ENCODE results near the gene TAF1B. TPM values are rescaled to one million over a fixed set of nuclear protein-coding genes. Genes with fewer than 3 reads are reported as not detected.

Gene TAF1B
- total and polyA plus RNA-seq, 10 of the 15 experiments (the other 5 are each of a cell fraction or from before 2014, with no cell fraction given), result 8.1 to 18.3 (median 12.4) TPM

- no peak for TF ChIP-seq ZNF687 (IDR thresholded peaks at IDR 0.05)
- TF ChIP-seq RUNX3 (IDR thresholded peaks at IDR 0.05; ENCODE audit: low read length), result no peak
- no peak for TF ChIP-seq CHD4 (IDR thresholded peaks at IDR 0.05)
These were observed 6.8 kb upstream of the TAF1B start (continued) for GRCh38 chr2:9836517-9836916.

- H2AFZ ChIP-seq (ENCODE audit: control insufficient read depth, low read depth, low read length), result no peak overlapping the region
- H3K36me3 ChIP-seq (ENCODE audit: control insufficient read depth in 2 of 2, insufficient read depth in 2 of 2, low read length in 1 of 2), result no peaks in the 10 kb centered on the region
- H3K4me2 ChIP-seq (ENCODE audit: control insufficient read depth, insufficient read depth), result no peak overlapping the region
- ATAC-seq (no peak), DNase-seq (ENCODE audit: low read depth, low spot score) (no peak), FAIRE-seq (no peak)
- H3K4me3 ChIP-seq, result no peak overlapping the region
- no peaks in the 10 kb centered on the region for H3K79me2 ChIP-seq (ENCODE audit: control insufficient read depth, insufficient read depth, low read length)
- 96% methylated on average over 4 of the region's 4 CpGs for WGBS (ENCODE audit: insufficient coverage, insufficient replicate concordance, low lambda C conversion rate, missing lambda C conversion rate)
- SMC1A ChIA-PET (ENCODE audit: uncharacterized antibody, unreplicated experiment), result no interaction called here
- no TSS peak for BruUV-seq (replicated peaks)
- no peaks in the 10 kb centered on the region; a peak in 1 of 4 replicates for H3K27me3 ChIP-seq (replicated peaks in 1 of 2; ENCODE audit: control insufficient read depth in 2 of 2, insufficient read depth in 2 of 2, low read length in 1 of 2)
- intact Hi-C loops (cut with micrococcal nuclease; ENCODE audit: unreplicated experiment) (no loop called here), in situ Hi-C loops (cut with MboI) (no loop called here)
- POLR2A ChIA-PET, result no interaction called here
- no peak overlapping the region for H3K27ac ChIP-seq (ENCODE audit: control insufficient read depth, insufficient read depth)
- CTCF ChIA-PET, result interaction anchor here (0.7 kb wide), 1 partner anchor 262 kb away, joined by 3 read pairs; no protein-coding TSS in a partner anchor
- H3K9me3 ChIP-seq (replicated peaks; ENCODE audit: control insufficient read depth, insufficient read depth, low read length), result no peaks in the 10 kb centered on the region
- H3K9ac ChIP-seq (ENCODE audit: control insufficient read depth, insufficient read depth, low read length), result no peak overlapping the region
- no peaks in the 10 kb centered on the region for H4K20me1 ChIP-seq (ENCODE audit: control insufficient read depth, insufficient read depth)
- H3K4me1 ChIP-seq (ENCODE audit: control insufficient read depth, insufficient read depth, low read length), result no peaks in the 10 kb centered on the region
- RAD21 ChIA-PET (ENCODE audit: unreplicated experiment), result interaction anchor here (0.7 kb wide), 1 partner anchor 153 kb away, joined by 3 read pairs; no protein-coding TSS in a partner anchor
- TF ChIP-seq MXI1 (IDR thresholded peaks at IDR 0.05; ENCODE audit: low read depth, low read length) (no peak), PAX5 (IDR thresholded peaks at IDR 0.05; ENCODE audit: borderline replicate concordance, low read depth, low read length) (no peak), SREBF2 (IDR thresholded peaks at IDR 0.05; ENCODE audit: low read length) (no peak), ZNF687 (IDR thresholded peaks at IDR 0.05) (no peak), CHD4 (IDR thresholded peaks at IDR 0.05) (no peak), RFX5 (IDR thresholded peaks at IDR 0.05; ENCODE audit: low read depth, low read length) (no peak), EP300 (IDR thresholded peaks at IDR 0.05; ENCODE audit: borderline replicate concordance in 1 of 2, control insufficient read depth in 1 of 2, low read depth in 2 of 2, low read length in 2 of 2) (no peak), BRCA1 (IDR thresholded peaks at IDR 0.05; ENCODE audit: low read depth, low read length) (no peak), MAX (IDR thresholded peaks at IDR 0.05; ENCODE audit: low read depth, low read length) (no peak), RAD21 (IDR thresholded peaks at IDR 0.05; ENCODE audit: insufficient read depth, low read depth, low read length) (no peak), PML (IDR thresholded peaks at IDR 0.05; ENCODE audit: low read length) (no peak), CHD1 (IDR thresholded peaks at IDR 0.05; ENCODE audit: low read depth, low read length) (no peak), PKNOX1 (IDR thresholded peaks at IDR 0.05) (no peak)
These were observed 5.8 kb upstream of the TAF1B start for GRCh38 chr2:9837451-9837850.

Measured in GM12878 (cell line).